GM19467 (cell line): ENCODE results near the gene ARHGAP6.
A peak's percentile ranks its signal among the peaks of the same experiment; 100 is the strongest.
"Not testable (repeated sequence)": the region's sequence is repeated elsewhere in the genome, so short reads cannot be mapped to it uniquely, and the experiment has no call there.

Source experiments
- ATAC-seq: cut with Tn5 transposase; IDR thresholded peaks from one replicate; pipeline ENCODE4 v1.9.1; 2021; ENCODE audit warnings: mild to moderate bottlenecking, moderate library complexity; ENCODE audit not compliant: unreplicated experiment

The ARHGAP6 gene

DNA sequence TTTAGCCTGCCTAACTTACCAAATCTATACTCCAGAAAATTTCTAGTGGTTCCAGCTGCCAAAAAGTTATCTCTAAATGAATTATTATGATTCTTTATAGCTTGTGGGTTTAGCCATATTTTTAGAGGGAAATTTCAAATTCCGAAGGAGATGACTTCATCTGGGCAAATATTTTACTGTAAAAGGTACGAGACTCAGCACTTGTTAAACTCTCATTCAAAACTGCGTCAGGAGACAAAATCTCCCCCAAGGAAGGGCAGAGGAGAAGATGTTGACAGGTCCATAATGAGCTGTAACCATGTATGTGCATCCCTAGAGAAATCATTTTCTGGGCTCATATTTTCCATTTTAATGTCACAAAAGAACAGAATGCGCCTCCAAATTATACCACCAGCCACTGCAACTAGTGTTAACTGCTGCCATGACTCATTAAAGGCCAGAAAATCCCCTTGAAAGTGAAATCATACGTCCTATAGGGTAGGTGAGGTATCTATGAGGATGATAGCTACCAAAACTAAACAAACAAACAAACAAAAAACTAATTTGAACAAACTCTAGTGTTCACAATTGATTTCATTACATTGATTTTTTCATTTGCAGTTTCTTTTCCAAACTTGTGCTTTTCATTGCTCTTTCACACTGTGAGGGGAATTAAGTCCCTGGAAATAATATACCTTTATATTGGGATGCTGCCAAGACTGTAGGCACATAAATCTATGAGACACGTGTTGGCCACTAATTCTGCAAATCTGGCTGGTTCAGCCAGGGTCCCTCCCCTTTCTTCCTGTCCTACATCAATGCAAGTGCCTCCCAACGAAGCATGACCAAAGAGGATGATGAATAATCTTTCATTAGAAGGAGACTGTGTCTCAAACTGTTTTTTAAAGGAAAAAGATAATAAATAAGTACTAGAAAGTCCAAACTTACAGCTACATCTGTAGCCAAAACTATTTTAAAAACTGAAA is 85.8 kb downstream of the ARHGAP6 start:
- no peak for ATAC-seq

DNA sequence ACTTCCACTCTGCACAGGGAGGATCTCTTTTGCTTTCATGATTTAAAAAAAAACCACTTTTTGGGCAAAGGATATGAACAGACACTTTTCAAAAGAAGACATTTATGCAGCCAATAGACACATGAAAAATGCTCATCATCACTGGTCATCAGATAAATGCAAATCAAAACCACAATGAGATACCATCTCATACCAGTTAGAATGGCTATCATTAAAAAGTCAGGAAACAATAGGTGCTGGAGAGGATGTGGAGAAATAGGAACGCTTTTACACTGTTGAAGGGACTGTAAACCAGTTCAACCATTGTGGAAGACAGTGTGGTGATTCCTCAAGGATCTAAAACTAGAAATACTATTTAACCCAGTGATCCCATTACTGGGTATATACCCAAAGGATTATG is 87.4 kb downstream of the ARHGAP6 start:
- ATAC-seq, result not testable (repeated sequence)

DNA sequence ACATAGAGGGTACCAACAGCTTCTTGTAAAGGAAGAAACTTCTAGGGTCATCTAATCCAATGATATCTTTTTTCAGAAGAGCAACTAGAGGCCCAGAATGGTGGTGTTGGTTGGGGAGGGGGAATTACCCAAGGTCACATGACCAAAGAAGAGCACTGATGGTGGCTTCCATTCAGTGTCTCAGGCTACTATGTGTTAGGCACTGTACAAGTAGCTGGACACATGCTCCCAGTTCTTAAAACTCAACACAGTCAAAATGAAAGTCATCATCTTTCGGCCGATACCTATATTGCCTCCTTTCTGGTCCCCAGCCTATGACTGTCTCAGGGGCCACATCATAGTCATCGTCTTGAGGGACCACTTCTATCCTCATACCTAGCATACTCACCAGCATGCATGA is 88.1 kb downstream of the ARHGAP6 start:
- no peak for ATAC-seq

- no peak for ATAC-seq
Measured at GRCh38 chrX:11575332-11575731, 90.4 kb downstream of the ARHGAP6 start.

DNA sequence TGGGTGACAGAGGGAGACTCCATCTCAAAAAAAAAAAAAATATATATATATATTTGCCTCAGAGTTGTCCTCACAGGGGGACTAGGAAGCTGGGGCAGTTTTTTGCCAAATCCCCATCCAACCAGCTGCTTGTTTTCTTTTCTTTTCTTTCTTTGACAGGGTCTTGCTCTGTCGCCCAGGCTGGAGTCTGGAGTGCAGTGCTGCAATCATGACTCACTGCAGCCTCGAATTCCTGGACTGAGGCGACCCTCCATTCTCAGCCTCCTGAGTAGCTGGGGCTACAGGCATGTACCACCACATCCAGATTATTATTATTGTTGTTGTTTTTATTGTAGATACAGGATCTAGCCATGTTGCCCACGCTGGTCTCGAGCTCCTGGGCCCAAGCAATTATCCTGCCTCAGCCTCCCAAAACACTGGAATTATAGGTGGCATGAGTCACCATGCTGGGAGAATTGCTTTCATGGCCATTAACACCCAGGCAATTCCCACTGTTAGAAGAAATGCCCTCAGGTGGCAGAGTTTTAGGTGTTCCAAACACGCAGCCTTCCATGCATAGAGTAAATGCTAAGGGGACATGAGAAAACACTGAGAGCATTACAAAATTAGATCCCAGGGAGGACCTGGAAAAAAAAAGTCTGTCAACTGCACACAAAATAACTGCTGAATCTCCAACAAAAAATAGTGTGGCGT is 98.0 kb downstream of the ARHGAP6 start:
- ATAC-seq, result no peak

- no peak for ATAC-seq
Measured at GRCh38 chrX:11566789-11567188, 98.9 kb downstream of the ARHGAP6 start.

- ATAC-seq, result no peak
Measured at GRCh38 chrX:11566173-11566572, 99.5 kb downstream of the ARHGAP6 start.

DNA sequence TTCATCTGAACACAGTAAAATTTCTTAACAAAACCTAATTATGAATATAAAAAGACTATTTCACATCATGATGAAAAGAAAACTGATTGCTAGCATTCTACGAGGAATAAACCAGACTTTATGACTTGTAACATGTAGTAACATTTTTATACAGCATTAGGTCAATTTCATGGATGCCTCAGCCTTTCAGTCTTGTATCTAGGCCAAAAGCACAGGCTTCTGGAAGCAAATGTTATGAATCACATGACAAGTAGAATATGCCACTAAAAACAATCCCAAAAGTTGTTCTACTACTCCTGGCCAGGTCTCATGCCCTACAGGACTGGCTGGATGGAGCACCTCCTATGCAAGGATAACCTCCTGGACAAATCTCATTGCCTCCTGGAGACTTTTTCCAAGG is 101.2 kb downstream of the ARHGAP6 start:
- no peak for ATAC-seq

- ATAC-seq, result no peak
Measured at GRCh38 chrX:11562570-11562969, 103.2 kb downstream of the ARHGAP6 start.

- ATAC-seq, result no peak
Measured at GRCh38 chrX:11558972-11559371, 106.7 kb downstream of the ARHGAP6 start.

DNA sequence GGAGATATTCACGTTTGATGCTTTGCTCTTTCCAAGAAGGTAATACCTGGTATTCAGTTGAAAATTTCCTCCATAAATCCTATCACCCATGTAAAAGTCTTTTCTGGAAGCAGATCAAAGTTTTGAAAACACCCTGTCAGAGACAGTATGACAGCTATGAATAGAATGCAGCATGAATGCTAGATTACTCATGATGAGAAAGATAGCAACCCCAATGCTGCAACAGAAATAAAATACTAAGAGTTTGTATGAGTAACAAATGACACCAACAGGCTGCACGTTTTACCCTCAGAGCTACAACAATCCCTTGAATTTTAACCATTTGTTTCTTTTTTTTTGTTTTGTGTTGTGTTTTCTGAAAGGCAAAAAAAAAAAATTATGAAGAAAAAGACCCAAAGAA is 108.6 kb downstream of the ARHGAP6 start:
- no peak for ATAC-seq

- ATAC-seq, result no peak
Measured at GRCh38 chrX:11555759-11556158, 110.0 kb downstream of the ARHGAP6 start.

DNA sequence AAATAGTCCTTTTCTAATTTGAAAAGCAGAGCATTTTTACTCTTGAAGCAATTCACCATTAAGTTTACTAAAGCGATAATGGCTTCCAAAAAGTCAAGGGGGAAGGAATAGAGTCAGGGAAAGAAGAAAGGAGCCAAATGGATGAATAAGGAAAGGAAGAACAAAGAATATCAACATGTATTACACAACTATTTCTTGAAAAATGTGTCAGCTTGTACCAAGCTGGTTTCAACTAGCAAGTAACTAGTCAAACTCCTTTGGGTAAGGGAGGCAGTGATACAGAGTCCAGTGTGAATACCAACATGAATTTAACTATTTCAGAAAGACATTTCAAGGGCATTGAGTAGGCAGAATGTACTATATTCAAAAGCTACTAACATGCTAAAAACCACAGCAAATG is 112.1 kb downstream of the ARHGAP6 start:
- ATAC-seq, result no peak

- ATAC-seq, result no peak
Measured at GRCh38 chrX:11551151-11551550, 114.6 kb downstream of the ARHGAP6 start.

- no peak for ATAC-seq
Measured at GRCh38 chrX:11546917-11547316, 118.8 kb downstream of the ARHGAP6 start.

- no peak for ATAC-seq
Measured at GRCh38 chrX:11543249-11543648, 122.5 kb downstream of the ARHGAP6 start.

GRCh38 chrX:11541510-11541909 is 124.2 kb downstream of the ARHGAP6 start:
- ATAC-seq, result no peak

GRCh38 chrX:11540532-11541377 is 125.0 kb downstream of the ARHGAP6 start:
- ATAC-seq, result peak; percentile 54

DNA sequence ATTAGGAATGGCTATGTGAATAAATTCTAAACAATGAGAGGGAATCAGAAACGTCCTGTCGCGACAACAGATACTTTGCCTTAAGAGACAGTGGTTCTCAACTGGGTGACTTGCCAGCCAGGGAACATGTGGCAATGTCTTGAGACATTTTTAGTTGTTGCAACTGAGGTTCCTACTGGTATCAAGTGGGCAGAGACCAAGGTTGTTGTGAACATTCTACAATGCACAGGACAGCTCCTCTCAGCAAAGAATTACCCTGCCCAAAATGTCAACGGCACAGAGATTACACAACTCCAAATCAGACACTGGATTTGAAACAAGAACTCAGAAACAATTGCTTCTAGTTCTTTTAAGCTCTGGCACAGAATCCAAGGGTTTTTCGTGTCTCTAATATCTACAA is 128.6 kb downstream of the ARHGAP6 start:
- no peak for ATAC-seq

DNA sequence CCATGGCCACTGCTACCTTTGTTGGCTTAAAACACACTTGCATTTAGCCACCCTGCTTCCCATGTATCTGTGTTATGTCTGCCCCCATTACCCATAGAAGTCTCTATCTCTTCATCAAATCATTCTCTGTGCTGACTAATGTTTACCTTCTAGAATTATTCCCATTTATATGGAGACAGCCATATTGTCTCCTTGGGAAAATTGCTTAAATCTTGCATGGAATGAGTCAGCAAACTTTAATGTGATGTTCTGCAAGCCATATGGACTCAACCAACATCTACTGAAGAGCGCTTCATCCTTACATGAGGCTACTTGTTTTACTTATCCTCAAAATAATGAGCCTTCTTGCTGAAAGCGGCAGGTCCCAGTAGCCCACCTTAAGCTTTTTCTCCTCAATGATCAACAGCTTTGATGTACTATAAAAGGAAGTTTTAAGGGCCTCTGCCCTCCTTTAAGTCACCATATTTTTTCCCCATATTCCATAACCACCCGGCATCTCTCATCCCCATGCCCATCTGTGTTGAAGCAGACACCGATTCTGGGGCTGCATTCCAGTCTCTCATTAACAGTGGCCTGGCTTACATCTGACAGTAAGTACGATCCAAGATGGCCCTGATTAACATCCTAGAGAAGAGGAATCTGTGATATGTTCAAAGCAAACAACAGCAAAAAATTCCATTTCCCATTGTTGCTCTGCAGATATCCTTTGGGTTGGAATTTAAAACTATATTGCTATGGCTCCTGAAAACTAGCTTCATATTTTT is 130.4 kb downstream of the ARHGAP6 start:
- ATAC-seq, result no peak
